HG03039 (cell line): ENCODE measurements around the gene LRRC43.
"Not testable (repeated sequence)": the region's sequence is repeated elsewhere in the genome, so short reads cannot be mapped to it uniquely, and the experiment has no call there.

Experiments used
- ATAC-seq: cut with Tn5 transposase; IDR thresholded peaks from one replicate; pipeline ENCODE4 v1.9.1; 2021; ENCODE audit warnings: mild to moderate bottlenecking, moderate library complexity; ENCODE audit not compliant: unreplicated experiment

LRRC43 gene

GRCh38 chr12:122158700-122159285 is 24.1 kb upstream of the LRRC43 start:
- ATAC-seq: no peak

GRCh38 chr12:122159882-122160281 is 23.0 kb upstream of the LRRC43 start:
- ATAC-seq: no peak

- ATAC-seq: no peak
Measured at GRCh38 chr12:122160761-122161160, 22.2 kb upstream of the LRRC43 start.

DNA sequence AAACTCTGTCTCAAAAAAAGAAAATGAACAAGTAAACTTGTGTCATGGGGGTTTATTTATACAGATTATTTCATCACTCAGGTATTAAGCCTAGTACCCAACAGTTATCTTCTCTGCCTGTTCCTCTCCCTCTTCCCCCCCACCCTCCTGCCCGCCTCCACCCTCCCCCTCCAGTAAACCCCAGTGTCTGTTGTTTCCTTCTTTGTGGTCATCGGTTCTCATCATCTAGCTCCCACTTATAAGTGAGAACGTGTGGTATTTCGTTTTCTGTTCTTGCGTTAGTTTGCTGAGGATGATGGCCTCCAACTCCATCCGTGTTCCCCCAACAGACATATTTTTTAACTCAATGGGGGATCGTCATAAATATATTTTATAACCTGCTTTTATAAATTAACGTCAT is 21.2 kb upstream of the LRRC43 start:
- ATAC-seq: no peak

DNA sequence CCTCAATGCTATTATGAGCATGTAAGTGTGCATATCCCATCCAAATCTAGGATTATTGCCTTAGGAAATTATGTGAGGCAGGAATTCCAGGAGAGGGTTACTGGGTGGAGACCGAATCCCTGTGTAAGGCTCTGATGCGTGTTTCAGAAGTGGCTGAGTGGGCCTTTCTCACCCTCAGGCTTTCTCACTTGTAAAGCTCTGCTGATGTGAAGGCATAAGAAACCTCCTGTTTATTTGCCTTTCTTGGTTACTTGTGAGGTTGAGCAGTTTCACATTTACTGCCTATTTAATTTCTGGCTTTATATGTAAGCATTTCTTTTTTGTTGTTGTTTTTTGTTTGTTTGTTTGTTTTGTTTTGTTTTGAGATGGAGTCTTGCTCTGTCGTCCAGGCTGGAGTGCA is 19.9 kb upstream of the LRRC43 start:
- no peak for ATAC-seq

- ATAC-seq: no peak
Measured at GRCh38 chr12:122166422-122167349, 16.2 kb upstream of the LRRC43 start.

DNA sequence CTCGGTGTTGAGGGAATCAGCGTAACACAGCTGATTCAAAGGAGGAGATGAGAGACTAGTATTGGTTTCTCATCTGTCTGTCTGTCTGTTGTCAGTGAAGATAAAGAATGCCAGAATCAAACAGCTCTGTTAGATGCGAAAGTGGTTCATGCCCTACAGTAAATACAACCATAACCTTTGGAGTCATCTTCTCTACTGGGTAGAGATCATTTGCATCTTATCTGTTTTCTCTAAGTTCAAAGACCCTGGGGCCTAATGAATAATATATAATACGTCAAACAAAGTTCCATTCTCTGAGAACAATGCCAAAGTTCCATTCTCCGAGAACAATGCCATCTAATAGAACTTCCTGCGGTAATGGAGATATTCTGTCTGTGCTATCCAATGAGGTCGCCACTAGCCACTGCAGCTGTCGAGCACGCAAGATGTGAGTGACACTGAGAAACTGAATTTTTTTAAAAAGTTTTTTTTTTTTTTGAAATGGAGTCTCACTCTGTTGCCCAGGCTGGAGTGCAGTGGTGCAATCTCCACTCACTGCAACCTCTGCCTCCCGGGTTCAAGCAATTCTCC is 15.5 kb upstream of the LRRC43 start:
- no peak for ATAC-seq

- ATAC-seq: no peak
Measured at GRCh38 chr12:122168492-122168891, 14.4 kb upstream of the LRRC43 start.

DNA sequence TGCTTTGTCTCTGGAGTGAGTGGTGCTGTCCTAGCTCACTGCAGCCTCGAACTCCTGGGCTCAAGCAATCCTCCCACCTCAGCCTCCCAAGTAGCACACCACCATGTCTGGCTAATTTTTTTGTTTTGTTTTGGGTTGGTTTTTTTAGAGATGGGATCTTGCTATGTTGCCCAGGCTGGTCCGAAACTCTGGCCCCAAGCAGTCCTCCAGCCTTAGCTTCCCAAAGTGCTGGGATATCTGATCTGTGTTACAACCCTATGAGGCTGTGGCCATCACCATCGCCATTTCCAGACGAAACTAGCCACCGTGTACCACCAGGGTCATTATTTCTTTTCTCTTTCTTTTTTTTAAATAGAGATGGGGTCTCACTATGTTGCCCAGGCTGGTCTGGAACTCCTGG is 11.5 kb upstream of the LRRC43 start:
- ATAC-seq: no peak

DNA sequence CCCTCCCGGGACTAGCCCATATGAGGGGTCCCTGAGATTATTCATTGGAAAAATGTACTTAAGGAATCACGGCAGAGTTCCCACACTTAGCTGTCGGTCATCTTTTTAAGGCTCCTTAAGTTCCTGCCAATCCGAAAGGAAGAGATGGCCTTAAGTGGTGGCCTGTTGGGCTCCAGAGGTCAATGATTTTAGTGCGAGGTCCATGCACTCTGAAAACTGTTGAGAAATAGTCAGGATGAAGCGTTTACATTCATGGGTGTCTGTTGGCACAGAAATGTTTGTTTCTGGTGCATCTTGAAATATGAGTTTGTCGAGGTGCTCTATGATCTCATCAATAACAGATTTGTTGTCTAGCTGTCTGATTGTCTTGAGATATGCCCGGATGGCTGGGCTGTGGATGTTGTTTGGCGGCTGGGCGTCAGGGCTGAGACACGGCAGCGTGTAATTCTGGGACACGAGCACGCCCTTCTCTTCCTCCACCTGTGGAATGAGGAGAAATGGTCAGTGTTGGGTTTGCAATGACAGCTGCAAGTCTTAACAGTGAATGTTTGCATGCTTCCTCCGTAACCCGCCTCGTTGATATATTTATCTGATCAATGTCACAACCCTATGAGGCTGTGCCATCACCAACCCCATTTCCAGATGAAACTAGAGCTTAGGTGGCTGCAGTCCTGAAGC is 10.5 kb upstream of the LRRC43 start:
- ATAC-seq: no peak

GRCh38 chr12:122174155-122174845 is 8.6 kb upstream of the LRRC43 start, which contains the start of gene IL31:
Gene IL31, minus strand, starts transcription at chr12:122174221. Its CDS starts 49 bp downstream, at chr12:122174172.
- no peak for ATAC-seq

- not testable (repeated sequence) for ATAC-seq
Measured at GRCh38 chr12:122176473-122176872, 6.5 kb upstream of the LRRC43 start.

GRCh38 chr12:122183588-122183940 is 641 bp downstream of the LRRC43 start:
- ATAC-seq: no peak

GRCh38 chr12:122184517-122184916 is 1.6 kb downstream of the LRRC43 start:
- no peak for ATAC-seq

DNA sequence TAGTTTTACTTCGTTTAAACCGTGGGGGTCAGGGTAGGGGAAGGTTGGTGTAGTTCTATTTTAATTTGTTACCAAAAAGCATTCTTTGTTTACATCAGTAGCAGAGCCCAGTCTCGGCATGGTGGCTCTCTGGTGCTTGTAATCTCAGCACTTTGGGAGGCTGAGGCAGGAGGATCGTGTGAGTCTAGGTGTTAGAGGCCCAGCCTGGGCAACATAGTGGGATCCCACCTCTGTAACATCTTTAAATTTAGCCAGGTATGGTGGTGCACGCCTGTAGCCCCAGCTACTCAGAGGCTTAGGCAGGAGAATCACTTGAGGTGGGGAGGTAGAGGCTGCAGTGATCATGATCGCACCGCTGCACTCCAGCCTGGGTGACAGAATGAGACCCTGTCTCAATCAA is 2.2 kb downstream of the LRRC43 start:
- no peak for ATAC-seq

- no peak for ATAC-seq
Measured at GRCh38 chr12:122185494-122186082, 2.7 kb downstream of the LRRC43 start.

DNA sequence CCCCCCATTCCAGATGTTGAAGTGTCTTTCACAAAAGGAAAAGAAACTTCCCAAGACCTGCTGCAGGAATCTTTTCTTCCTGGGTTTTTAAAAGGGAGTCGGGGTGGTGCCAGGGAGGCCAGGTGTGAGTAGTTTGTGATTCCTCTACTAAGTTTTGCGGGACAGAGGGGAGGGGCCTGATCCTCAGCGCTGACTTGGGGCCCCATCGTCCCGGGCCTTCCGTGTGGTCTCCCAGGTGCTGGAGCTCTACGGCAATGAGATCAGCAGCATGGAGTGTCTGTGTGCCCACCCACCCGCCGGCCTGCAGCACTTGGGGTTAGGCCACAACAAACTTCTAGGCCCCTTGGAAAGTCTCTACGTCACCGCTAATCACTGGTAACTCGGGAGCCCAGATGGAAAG is 4.5 kb downstream of the LRRC43 start:
- ATAC-seq: no peak

- ATAC-seq: no peak
Measured at GRCh38 chr12:122189626-122190475, 6.9 kb downstream of the LRRC43 start.

GRCh38 chr12:122190842-122191668 is 8.1 kb downstream of the LRRC43 start:
- ATAC-seq: no peak
